Left lung (tissue), 10 donors: ENCODE results near the gene SMCO4. TPM values are rescaled to one million over a fixed set of nuclear protein-coding genes. Genes with fewer than 3 reads are reported as not detected.

ENCODE experiments used
- ATAC-seq: fragments of 200-7000 bp; cut with Tn5 transposase; one replicate; pipeline ENCODE4 v1.9.1; 2020; ENCODE audit warnings: moderate library complexity
- DNase-seq, 4 donors: peaks; one replicate each; pipeline ENCODE4 v3.0.0-alpha.2; 2013 to 2020
- H3K27ac ChIP-seq, 2 donors: fragments of 200-600 bp; sonication (generic) in 1 of 2; one replicate each; pipeline versions ENCODE4 v1.5.0 to v1.8.0; 2020 to 2021
- H3K27me3 ChIP-seq, 2 donors: fragments of 200-600 bp; sonication (generic) in 1 of 2; one replicate each; pipeline versions ENCODE4 v1.5.0 to v1.8.0; 2020 to 2021
- H3K36me3 ChIP-seq, 2 donors: fragments of 200-600 bp; sonication (generic) in 1 of 2; one replicate each; pipeline versions ENCODE4 v1.5.0 to v1.8.0; 2020 to 2021
- H3K4me1 ChIP-seq, 2 donors: fragments of 200-600 bp; one replicate each; pipeline ENCODE4 v1.8.0; 2021
- H3K4me3 ChIP-seq, 2 donors: fragments of 200-600 bp; sonication (generic) in 1 of 2; one replicate each; pipeline versions ENCODE4 v1.5.0 to v1.8.0; 2020 to 2021; ENCODE audit warnings: mild to moderate bottlenecking in 1 of 2
- H3K9me3 ChIP-seq, 2 donors: fragments of 200-600 bp; sonication (generic) in 1 of 2; one replicate each; pipeline versions ENCODE4 v1.5.0 to v1.8.0; 2020 to 2021
- CTCF ChIP-seq, 2 donors: fragments of 200-600 bp; sonication (generic) in 1 of 2; IDR thresholded peaks; one replicate each; pipeline versions ENCODE4 v1.5.0 to v1.8.0; 2021; ENCODE audit warnings: antibody characterized with exemption in 2 of 2
- intact Hi-C, 2 donors: fragments of 100-400 bp; cut with DNase I; formaldehyde crosslinking; loops; one replicate each; pipeline versions ENCODE4 v1.11.2 to v1.14.2; 2022
- polyA plus RNA-seq, 6 donors: library from polyadenylated mRNA; unstranded; fragments of 120-200 nt; gene quantifications; one replicate each; pipeline ENCODE4 v1.2.1, GENCODE V29; 2013; ENCODE audit not compliant: insufficient read length in 6 of 6
- total RNA-seq, 2 donors: library from RNA; stranded (reverse); fragmentation: NEBNext Ultra II Directional; extraction: Animal tissue kit (Norgen Biotek cat#: 25700); gene quantifications; one replicate each; pipeline ENCODE4 v1.2.1, GENCODE V29; 2021
- donor health status: DM: no; HTN: yes; CAD: no.
- donor health status: DM: no; HTN: no; CAD: no.

SMCO4 gene
- total and polyA plus RNA-seq, 8 donors = 14.4 to 56.0 (median 18.5) TPM

GRCh38 chr11:93520726-93521509 is 22.3 kb downstream of the SMCO4 start:
- H3K27me3 ChIP-seq = no peaks in the 10 kb centered on the region
- H3K27ac ChIP-seq = no peak overlapping the region
- H3K4me1 ChIP-seq = peaks cover 17 to 59% of the 10 kb centered on the region in 2 donors
- no peak for ATAC-seq
- no peak for DNase-seq
- no peaks in the 10 kb centered on the region for H3K9me3 ChIP-seq
- intact Hi-C loops = no loop called here
- H3K4me3 ChIP-seq = no peak overlapping the region
- no peak for TF ChIP-seq CTCF (IDR thresholded peaks at IDR 0.05)
- H3K36me3 ChIP-seq = no peaks in the 10 kb centered on the region

- Histone ChIP-seq H3K4me3 (no peak overlapping the region), H3K9me3 (no peaks in the 10 kb centered on the region), H3K27me3 (no peaks in the 10 kb centered on the region), H3K36me3 (no peaks in the 10 kb centered on the region), H3K4me1 (peaks cover 2 to 54% of the 10 kb centered on the region in 2 donors), H3K27ac (no peak overlapping the region)
- DNase-seq = no peak
- no peak for ATAC-seq
- no peak for TF ChIP-seq CTCF (IDR thresholded peaks at IDR 0.05)
- intact Hi-C loops = no loop called here
Measured at GRCh38 chr11:93519179-93519578, 24.0 kb downstream of the SMCO4 start.

- Histone ChIP-seq H3K27me3 (no peaks in the 10 kb centered on the region), H3K4me1 (peaks cover 0 to 43% of the 10 kb centered on the region in 2 donors), H3K36me3 (no peaks in the 10 kb centered on the region), H3K4me3 (no peak overlapping the region), H3K27ac (no peak overlapping the region), H3K9me3 (no peaks in the 10 kb centered on the region)
- no peak for TF ChIP-seq CTCF (IDR thresholded peaks at IDR 0.05)
- DNase-seq (no peak), ATAC-seq (no peak)
- intact Hi-C loops = no loop called here
Measured at GRCh38 chr11:93518081-93518480, 25.1 kb downstream of the SMCO4 start.

GRCh38 chr11:93517611-93518010 is 25.6 kb downstream of the SMCO4 start:
- H3K27me3 ChIP-seq = no peaks in the 10 kb centered on the region
- no peaks in the 10 kb centered on the region for H3K36me3 ChIP-seq
- intact Hi-C loops = no loop called here
- peaks cover 0 to 38% of the 10 kb centered on the region in 2 donors for H3K4me1 ChIP-seq
- no peak overlapping the region for H3K27ac ChIP-seq
- H3K9me3 ChIP-seq = no peaks in the 10 kb centered on the region
- no peak for DNase-seq
- H3K4me3 ChIP-seq = no peak overlapping the region
- TF ChIP-seq CTCF (IDR thresholded peaks at IDR 0.05) = no peak
- no peak for ATAC-seq

- H3K36me3 ChIP-seq = no peaks in the 10 kb centered on the region
- no peak overlapping the region for H3K4me3 ChIP-seq
- no peak for ATAC-seq
- intact Hi-C loops = no loop called here
- DNase-seq = no peak
- no peaks in the 10 kb centered on the region for H3K9me3 ChIP-seq
- TF ChIP-seq CTCF (IDR thresholded peaks at IDR 0.05) = no peak
- no peak overlapping the region for H3K27ac ChIP-seq
- H3K4me1 ChIP-seq = peaks cover 0 to 34% of the 10 kb centered on the region in 2 donors
- H3K27me3 ChIP-seq = no peaks in the 10 kb centered on the region
Measured at GRCh38 chr11:93517041-93517440, 26.1 kb downstream of the SMCO4 start.
